ENCODE measurements around the gene CPNE1.

GRCh38 chr20:35610833-35611427 lies 53.8 kb downstream of the CPNE1 start:
- TF ChIP-seq CTCF (IDR thresholded peaks at IDR 0.05 in 4 of 5, conservative IDR thresholded peaks at IDR 0.05 in 1 of 5) (no peak), POLR2A (IDR thresholded peaks at IDR 0.05) (no peak)
